Stimulated activated CD4-positive, alpha-beta T cell treated with anti-CD3 and anti-CD28 coated beads, Interleukin-1b, Interleukin-23, amount 100 ng/mL, for 24 hours (primary cell): ENCODE results near the gene IL1RN.
"Not testable (repeated sequence)": the region's sequence is repeated elsewhere in the genome, so short reads cannot be mapped to it uniquely, and the experiment has no call there.

Experiments used
- DNase-seq, 4 experiments: peaks; one replicate each; pipeline ENCODE4 v3.0.0-alpha.2; 2020; ENCODE audit warnings: low read depth in 4 of 4, low spot score in 1 of 4

The IL1RN gene

GRCh38 chr2:113126845-113127645 is at the start of gene IL1RN:
Gene IL1RN (plus strand): TSS chr2:113127598. CDS start chr2:113127625, 27 bp downstream.
- no peak for DNase-seq

DNA sequence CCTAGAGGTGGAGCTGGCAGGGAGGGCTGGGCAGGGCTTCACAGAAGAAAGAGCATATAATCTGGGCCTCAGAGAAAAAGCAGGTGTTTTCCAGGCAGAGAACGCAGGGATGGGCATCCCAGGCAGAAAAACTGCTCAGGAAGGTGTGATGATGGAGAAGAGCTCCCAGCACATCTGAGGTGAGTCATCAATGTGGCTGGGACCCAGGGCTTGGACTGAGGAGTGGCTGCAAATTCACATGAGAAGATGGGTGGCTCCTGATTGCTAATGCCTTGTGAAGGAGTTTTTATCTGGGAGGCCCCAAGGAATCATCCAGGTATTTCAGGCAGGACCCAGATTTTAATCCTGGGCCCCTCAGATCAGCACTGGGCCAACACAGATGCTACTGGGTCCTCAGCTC is 49.5 kb upstream of the IL1RN start:
- DNase-seq = no peak

GRCh38 chr2:113078350-113078839 is 49.0 kb upstream of the IL1RN start:
- no peak for DNase-seq

GRCh38 chr2:113079131-113079530 is 48.3 kb upstream of the IL1RN start:
- no peak for DNase-seq

GRCh38 chr2:113080134-113080533 is 47.3 kb upstream of the IL1RN start:
- DNase-seq = peak; percentile 10 to 42 (median 33)

GRCh38 chr2:113081488-113082210 is 45.7 kb upstream of the IL1RN start:
- DNase-seq = no peak

GRCh38 chr2:113083296-113083695 is 44.1 kb upstream of the IL1RN start:
- no peak for DNase-seq

GRCh38 chr2:113084249-113085000 is 43.0 kb upstream of the IL1RN start:
- DNase-seq = no peak

DNA sequence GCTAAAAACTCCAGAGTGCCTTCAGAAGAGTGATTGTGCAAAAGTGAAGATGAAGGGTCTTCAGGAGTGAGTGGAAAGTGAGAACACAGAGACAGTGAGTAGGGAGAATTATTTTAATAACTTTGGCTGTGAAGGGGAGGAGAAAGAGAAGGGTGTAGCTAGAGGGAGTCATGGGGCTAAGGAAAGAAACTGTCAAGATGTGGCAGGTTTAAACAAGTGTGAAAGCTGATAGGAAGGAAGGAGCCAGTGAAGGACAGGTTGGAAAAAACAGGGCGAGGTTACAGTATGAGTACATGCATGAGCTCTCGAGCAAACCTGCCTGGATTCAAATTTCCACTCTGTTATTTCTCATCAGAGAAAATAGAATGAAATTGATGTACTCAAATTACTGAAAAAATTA is 41.9 kb upstream of the IL1RN start:
- no peak for DNase-seq

DNA sequence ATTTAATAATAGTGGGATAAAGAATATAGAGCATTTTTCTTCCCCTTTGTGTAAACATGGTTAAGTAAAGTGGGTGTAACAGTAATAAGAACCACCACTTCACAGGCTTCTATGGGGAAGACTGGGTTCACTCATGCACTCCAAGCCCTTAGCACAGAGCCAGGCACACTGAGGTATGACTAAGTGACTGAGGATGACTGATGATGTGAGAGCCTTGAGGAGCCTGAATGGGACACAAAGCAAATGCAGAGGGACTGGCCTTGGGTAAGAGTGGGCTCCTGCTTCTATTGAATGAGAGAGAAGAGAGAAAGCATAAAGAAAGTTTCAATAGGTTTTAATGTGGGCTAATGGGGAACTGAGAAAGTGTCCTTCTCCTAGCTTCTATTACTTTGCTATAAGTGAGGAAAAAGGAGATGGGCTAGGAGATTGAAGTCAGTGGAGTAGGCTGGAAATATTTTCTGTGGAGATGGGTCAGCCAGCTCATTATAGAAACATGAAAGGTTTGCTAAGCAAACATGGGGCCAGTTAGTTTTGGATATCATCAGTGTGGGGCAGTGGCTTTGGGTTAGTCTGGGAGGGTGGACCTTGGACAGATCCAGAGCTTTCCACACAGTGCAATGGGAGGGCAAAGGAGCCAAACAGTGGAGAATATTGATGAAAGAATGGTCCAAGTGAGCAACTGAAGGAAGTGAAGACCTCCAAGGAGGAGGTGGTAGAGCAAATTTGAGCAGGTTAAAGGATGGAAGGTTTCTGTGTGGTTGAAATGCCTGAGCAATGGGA is 39.0 kb upstream of the IL1RN start:
- no peak for DNase-seq

GRCh38 chr2:113089916-113090315 is 37.5 kb upstream of the IL1RN start:
- no peak for DNase-seq

DNA sequence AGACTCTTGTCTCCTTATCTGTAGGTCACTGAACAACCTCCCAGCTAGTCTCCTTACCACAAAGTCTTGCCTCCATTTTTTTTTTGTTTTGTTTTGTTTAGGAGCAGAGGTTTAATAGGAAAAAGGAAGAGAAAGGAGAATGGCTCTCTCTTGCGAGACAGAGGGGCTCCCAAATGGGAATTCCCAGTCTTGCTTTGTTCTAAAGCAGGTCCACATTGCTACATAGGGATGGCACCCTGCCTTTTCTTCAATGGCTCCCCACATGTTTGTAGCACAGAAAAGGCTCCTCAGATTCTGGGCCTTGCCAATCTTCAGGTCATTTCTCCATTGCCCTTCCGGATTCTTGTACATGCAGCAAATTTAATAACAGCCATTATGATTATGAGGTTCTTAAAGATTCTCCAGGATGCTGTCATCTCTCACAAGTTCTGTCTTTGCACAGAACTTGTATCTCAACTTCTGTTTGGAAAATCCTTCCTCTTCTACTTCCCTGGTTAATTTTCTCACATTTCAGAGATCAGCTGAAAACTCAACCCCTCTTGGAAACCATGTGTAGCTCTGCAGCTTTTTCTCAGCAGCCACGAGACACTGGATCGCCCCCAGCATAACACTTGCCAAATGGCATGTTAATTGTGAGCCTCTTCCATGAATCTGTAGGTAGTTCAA is 36.0 kb upstream of the IL1RN start:
- no peak for DNase-seq

DNA sequence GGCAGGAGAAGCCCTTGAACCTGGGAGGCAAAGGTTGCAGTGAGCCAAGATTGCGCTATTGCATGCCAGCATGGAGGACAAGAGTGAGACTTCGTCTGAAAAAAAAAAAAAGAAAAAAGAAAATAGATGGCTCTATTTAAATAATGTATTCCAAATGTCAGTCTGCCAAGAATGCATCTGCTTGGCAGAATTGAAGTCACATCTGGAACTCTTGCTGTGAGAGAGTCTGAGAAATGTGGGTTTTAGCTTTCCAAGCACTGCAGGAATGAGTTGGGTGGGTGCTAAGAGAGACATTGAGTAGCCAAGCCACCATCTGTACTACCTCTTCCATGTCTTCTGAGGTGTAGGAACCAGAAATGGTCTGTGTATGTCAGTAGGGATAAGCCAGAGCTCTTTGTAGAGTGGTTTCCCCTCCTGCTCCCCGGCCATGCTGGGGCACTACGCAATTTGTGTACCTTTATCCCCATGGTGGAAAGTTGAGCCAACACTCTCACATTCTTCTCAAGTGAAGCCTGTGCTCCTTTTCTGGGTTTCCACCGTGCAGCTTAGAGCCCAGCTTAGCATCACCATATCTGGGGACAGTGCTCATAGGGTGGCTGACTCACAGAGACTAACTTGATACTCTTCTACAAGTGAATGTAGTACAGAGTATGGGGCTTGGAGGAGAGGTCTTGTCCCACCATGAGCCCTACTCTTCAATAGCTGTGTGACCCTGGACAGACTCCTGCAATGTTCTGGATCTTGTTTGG is 34.4 kb upstream of the IL1RN start:
- no peak for DNase-seq

GRCh38 chr2:113093613-113093977 is 33.8 kb upstream of the IL1RN start:
- DNase-seq = no peak

- DNase-seq = not testable (repeated sequence)
Measured at GRCh38 chr2:113096306-113096705, 31.1 kb upstream of the IL1RN start.

GRCh38 chr2:113096842-113097618 is 30.4 kb upstream of the IL1RN start:
- not testable (repeated sequence) for DNase-seq

DNA sequence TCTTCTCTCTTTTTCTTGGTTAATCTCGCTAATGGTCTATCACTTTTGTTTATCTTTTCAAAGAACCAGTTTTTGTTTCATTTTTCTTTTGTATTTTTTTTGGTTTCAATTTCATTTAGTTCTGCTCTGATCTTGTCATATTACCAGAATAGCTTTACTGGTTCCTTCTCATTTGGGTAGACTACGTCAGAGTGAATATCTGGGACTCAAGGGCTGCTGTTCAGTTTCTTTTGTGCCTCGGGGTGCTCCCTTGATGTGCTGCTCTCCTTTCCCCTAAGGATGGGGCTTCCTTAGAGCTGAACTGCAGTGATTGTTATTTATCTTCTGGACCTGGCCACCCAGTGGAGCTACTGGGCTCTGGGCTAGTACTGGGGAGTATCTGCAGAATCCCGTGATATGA is 29.4 kb upstream of the IL1RN start:
- no peak for DNase-seq

- DNase-seq = no peak
Measured at GRCh38 chr2:113098532-113098931, 28.9 kb upstream of the IL1RN start.

DNA sequence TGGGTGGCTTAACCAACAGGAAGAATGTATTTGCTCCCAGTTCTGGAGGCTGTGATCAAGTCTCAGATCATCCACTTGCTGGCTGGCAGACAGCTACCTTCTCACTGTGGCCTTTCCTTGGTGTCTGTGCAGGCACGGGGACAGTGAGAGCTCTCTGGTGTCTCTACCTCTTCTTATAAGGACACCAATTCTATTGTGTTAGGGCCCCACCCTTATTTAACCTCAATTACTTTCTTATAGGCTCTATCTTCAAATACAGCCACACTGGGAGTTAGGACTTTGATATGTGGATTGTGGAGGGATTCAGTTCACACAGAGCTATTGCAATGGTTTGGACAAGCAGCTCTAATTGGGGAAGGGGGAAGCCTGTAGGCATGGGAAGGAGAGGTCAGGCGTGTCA is 25.3 kb upstream of the IL1RN start:
- DNase-seq = no peak
